Thoracic aorta (tissue), 2 donors: ENCODE measurements around the gene KIRREL2. TPM values are rescaled to one million over a fixed set of nuclear protein-coding genes. Genes with fewer than 3 reads are reported as not detected.

Source experiments
- ATAC-seq: fragments of 150-250 bp; one replicate; pipeline ENCODE4 v1.8.0; 2017; ENCODE audit warnings: low read depth; ENCODE audit not compliant: insufficient number of reproducible peaks, low FRiP score
- DNase-seq: peaks from one replicate; pipeline ENCODE4 v3.0.0-alpha.2; 2020; ENCODE audit warnings: low spot score
- H3K27ac ChIP-seq, 2 donors: fragments of 200-600 bp; sonication (generic); 1 replicate in 1 of 2; 2 replicates in 1 of 2; pipeline ENCODE4 v1.5.1; 2016; ENCODE audit warnings: mild to moderate bottlenecking in 2 of 2, moderate library complexity in 2 of 2
- H3K27me3 ChIP-seq: fragments of 200-600 bp; sonication (generic); replicated peaks from 2 replicates; pipeline ENCODE4 v1.6.0; 2016; ENCODE audit warnings: mild to moderate bottlenecking; ENCODE audit not compliant: insufficient read depth
- H3K36me3 ChIP-seq: fragments of 200-600 bp; sonication (generic); one replicate; pipeline ENCODE4 v1.5.1; 2016
- H3K4me1 ChIP-seq, 2 donors: fragments of 200-600 bp; sonication (generic); 1 replicate in 1 of 2; 2 replicates in 1 of 2; pipeline versions ENCODE4 v1.5.1 to v1.6.0; 2016; ENCODE audit warnings: low read depth in 2 of 2, mild to moderate bottlenecking in 1 of 2; ENCODE audit not compliant: control insufficient read depth in 1 of 2
- H3K4me3 ChIP-seq: fragments of 200-600 bp; sonication (generic); 2 replicates; pipeline ENCODE4 v1.5.1; 2016; ENCODE audit warnings: mild to moderate bottlenecking
- H3K9me3 ChIP-seq: fragments of 200-600 bp; sonication (generic); 2 replicates; pipeline ENCODE4 v1.5.1; 2016
- total RNA-seq, 2 donors: library from RNA; depleted of rRNA; stranded (reverse); fragments of >200 nt; gene quantifications; one replicate each; pipeline versions ENCODE4 v1.1.0 to v1.2.3, GENCODE V29; 2016
- TF ChIP-seq, protein P1 (sequence below): fragments of 200-600 bp; sonication (generic); IDR thresholded peaks from one replicate; pipeline ENCODE4 v1.5.1; 2019; ENCODE audit warnings: antibody characterized with exemption

KIRREL2 gene
- total RNA-seq, 2 donors from 2014 or later: 0.92 TPM; not detected in 1

DNA sequence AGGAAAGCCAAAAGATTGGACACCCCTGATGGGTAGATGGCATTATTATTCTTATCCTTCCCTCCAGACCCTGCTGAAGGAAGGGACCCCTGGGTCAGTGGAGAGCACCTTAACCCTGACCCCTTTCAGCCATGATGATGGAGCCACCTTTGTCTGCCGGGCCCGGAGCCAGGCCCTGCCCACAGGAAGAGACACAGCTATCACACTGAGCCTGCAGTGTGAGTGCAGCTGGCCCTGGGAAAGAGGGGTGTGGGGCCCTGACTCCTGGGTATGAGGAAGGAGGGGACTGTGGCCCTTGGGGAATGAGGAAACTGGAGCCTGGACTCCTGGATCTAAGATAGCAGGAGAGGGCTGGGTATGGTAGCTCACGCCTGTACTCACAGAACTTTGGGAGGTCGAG is 2.7 kb downstream of the KIRREL2 start:
- H3K27ac ChIP-seq: no peak overlapping the region
- H3K4me1 ChIP-seq: peaks cover 0 to 15% of the 10 kb centered on the region in 2 donors
- TF ChIP-seq, protein P1, sequence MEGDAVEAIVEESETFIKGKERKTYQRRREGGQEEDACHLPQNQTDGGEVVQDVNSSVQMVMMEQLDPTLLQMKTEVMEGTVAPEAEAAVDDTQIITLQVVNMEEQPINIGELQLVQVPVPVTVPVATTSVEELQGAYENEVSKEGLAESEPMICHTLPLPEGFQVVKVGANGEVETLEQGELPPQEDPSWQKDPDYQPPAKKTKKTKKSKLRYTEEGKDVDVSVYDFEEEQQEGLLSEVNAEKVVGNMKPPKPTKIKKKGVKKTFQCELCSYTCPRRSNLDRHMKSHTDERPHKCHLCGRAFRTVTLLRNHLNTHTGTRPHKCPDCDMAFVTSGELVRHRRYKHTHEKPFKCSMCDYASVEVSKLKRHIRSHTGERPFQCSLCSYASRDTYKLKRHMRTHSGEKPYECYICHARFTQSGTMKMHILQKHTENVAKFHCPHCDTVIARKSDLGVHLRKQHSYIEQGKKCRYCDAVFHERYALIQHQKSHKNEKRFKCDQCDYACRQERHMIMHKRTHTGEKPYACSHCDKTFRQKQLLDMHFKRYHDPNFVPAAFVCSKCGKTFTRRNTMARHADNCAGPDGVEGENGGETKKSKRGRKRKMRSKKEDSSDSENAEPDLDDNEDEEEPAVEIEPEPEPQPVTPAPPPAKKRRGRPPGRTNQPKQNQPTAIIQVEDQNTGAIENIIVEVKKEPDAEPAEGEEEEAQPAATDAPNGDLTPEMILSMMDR: no peak
- no peak overlapping the region for H3K4me3 ChIP-seq
- no peaks in the 10 kb centered on the region for H3K36me3 ChIP-seq
- H3K9me3 ChIP-seq: no peaks in the 10 kb centered on the region
- ATAC-seq (no peak), DNase-seq (no peak)
- H3K27me3 ChIP-seq: peaks cover 10% of the 10 kb centered on the region

GRCh38 chr19:35860436-35860817 is 3.7 kb downstream of the KIRREL2 start:
- H3K36me3 ChIP-seq: no peaks in the 10 kb centered on the region
- no peak overlapping the region for H3K4me3 ChIP-seq
- no peak for ATAC-seq
- H3K4me1 ChIP-seq: peaks cover 0 to 15% of the 10 kb centered on the region in 2 donors
- peaks cover 10% of the 10 kb centered on the region for H3K27me3 ChIP-seq
- TF ChIP-seq, protein P1: no peak
- no peaks in the 10 kb centered on the region for H3K9me3 ChIP-seq
- no peak for DNase-seq
- no peak overlapping the region for H3K27ac ChIP-seq

GRCh38 chr19:35860818-35861639 is 4.3 kb downstream of the KIRREL2 start:
- peaks cover 0 to 13% of the 10 kb centered on the region in 2 donors for H3K4me1 ChIP-seq
- TF ChIP-seq, protein P1: no peak
- H3K36me3 ChIP-seq: no peaks in the 10 kb centered on the region
- DNase-seq (no peak), ATAC-seq (no peak)
- H3K27me3 ChIP-seq: peaks cover 10% of the 10 kb centered on the region
- H3K27ac ChIP-seq: no peak overlapping the region
- H3K4me3 ChIP-seq: no peak overlapping the region
- H3K9me3 ChIP-seq: no peaks in the 10 kb centered on the region

GRCh38 chr19:35861640-35862160 is 5.0 kb downstream of the KIRREL2 start:
- no peak overlapping the region for H3K4me3 ChIP-seq
- H3K36me3 ChIP-seq: no peaks in the 10 kb centered on the region
- H3K9me3 ChIP-seq: no peaks in the 10 kb centered on the region
- peaks cover 6% of the 10 kb centered on the region for H3K27me3 ChIP-seq
- no peak overlapping the region for H3K27ac ChIP-seq
- ATAC-seq (no peak), DNase-seq (no peak)
- TF ChIP-seq, protein P1: no peak
- peaks cover 0 to 6% of the 10 kb centered on the region in 2 donors for H3K4me1 ChIP-seq

DNA sequence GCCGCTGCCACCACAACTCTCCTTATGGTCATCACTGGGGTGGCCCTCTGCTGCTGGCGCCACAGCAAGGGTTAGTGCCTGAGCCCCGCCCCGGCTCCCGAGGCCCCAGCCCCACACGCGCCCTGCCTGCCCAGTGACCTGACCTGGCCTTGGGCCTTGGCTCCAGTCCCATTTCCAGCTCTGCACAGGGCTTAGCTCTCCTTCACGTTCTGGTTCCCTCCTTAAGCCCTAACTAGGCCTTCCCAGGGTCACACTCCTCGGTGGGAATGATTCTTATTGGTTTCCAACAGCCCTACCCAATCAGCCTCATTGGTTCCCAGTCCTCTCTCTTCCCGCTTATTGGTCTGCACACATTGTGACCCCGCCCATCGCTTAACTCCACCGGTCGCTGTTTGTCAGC is 5.8 kb downstream of the KIRREL2 start:
- ATAC-seq (no peak), DNase-seq (no peak)
- Histone ChIP-seq H3K9me3 (no peaks in the 10 kb centered on the region), H3K4me1 (no peaks in the 10 kb centered on the region), H3K27ac (no peak overlapping the region), H3K27me3 (no peaks in the 10 kb centered on the region), H3K4me3 (no peak overlapping the region), H3K36me3 (no peaks in the 10 kb centered on the region)
- TF ChIP-seq, protein P1: no peak
